ENCODE results near the gene IFITM10. TPM values are rescaled to one million over a fixed set of nuclear protein-coding genes. Genes with fewer than 3 reads are reported as not detected.

The IFITM10 gene
- total RNA-seq, 2 experiments from 2014 or later, result 0.21 TPM; not detected in 1

DNA sequence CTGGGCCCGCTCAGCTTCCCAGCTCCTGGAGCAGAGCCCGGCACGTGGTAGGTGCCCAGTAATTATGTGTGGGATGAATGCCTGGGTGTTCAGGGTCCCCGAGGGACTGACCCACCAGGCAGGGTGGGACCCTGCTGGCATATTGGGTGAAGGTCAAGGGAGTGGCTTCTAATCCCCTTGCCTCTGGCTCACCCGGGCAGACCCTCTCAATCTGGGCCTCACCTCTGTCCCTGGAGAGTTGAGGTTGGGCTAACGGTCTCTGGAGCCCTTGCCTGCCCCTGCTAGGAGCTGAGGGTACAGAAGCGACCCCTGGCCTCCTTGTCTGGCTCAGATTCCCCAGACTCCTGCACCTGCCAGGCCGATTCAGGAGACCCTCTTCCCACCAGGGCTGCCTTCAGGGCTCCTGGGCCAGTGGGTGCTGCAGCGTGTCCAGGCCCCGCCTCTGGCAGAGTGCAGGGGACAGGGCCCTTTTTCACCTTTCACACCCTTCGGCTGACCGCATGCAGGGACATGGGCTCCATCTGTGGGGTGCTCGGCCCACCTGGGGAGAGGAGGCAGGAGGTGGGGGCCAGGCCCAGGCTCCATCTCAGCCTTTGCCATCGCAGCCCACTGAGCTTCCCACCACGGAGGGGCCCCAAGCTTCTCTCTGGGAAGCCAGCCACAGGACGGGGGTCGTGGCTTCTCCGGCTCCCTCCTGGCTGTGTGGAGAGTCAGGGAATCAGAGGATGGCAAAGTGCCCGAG, 17.2 kb upstream of the IFITM10 start:
- ChIA-PET POLR2A (no interaction called here), CTCF (interaction anchor here (0.6 to 1.5 kb wide), 2 partner anchors 73 to 1663 kb away, joined by 4 to 6 read pairs; no protein-coding TSS in a partner anchor)

GRCh38 chr11:1766719-1767398, 16.5 kb upstream of the IFITM10 start:
- Mint-ChIP-seq H3K9me3 (ENCODE audit: low read depth) (no peaks in the 10 kb centered on the region), H3K4me1 (peaks cover 16% of the 10 kb centered on the region), H3K27me3 (no peaks in the 10 kb centered on the region), H3K36me3 (ENCODE audit: low read depth) (no peaks in the 10 kb centered on the region), H3K27ac (no peak overlapping the region), H3K4me3 (no peak overlapping the region)
- ATAC-seq, result no peak
- intact Hi-C loops (cut with DNase I, micrococcal nuclease), result loop anchor here in 1 of 2 experiments (10.0 kb wide), 1 partner anchor 922 kb away; the partner anchor contains the start of genes POLR2L and TSPAN4
- DNase-seq, result no peak
- CTCF ChIA-PET, result interaction anchor here (1.5 kb wide), 1 partner anchor 73 kb away, joined by 6 read pairs; no protein-coding TSS in a partner anchor
- POLR2A ChIA-PET, result no interaction called here

More for the DNA sequence above, 17.2 kb upstream of the IFITM10 start:
- Mint-ChIP-seq H3K9me3 (ENCODE audit: low read depth) (no peaks in the 10 kb centered on the region), H3K4me3 (no peak overlapping the region), H3K36me3 (ENCODE audit: low read depth) (no peaks in the 10 kb centered on the region), H3K27ac (no peak overlapping the region), H3K4me1 (peaks cover 16% of the 10 kb centered on the region), H3K27me3 (no peaks in the 10 kb centered on the region)
- DNase-seq (no peak), ATAC-seq (no peak)
- intact Hi-C loops (cut with DNase I, micrococcal nuclease), result loop anchor here in 1 of 2 experiments (10.0 kb wide), 1 partner anchor 923 kb away; the partner anchor contains the start of genes POLR2L and TSPAN4

- intact Hi-C loops (cut with DNase I, micrococcal nuclease), result loop anchor here in 1 of 2 experiments (10.0 kb wide), 1 partner anchor 921 kb away; the partner anchor contains the start of genes POLR2L and TSPAN4
- DNase-seq (peak; percentile 41), ATAC-seq (no peak)
- Mint-ChIP-seq H3K4me1 (peaks cover 20% of the 10 kb centered on the region), H3K9me3 (ENCODE audit: low read depth) (no peaks in the 10 kb centered on the region), H3K4me3 (no peak overlapping the region), H3K27ac (no peak overlapping the region), H3K36me3 (ENCODE audit: low read depth) (no peaks in the 10 kb centered on the region), H3K27me3 (no peaks in the 10 kb centered on the region)
- POLR2A ChIA-PET, result interaction anchor here (0.7 kb wide), 1 partner anchor 115 kb away, joined by 4 read pairs; no protein-coding TSS in a partner anchor
- CTCF ChIA-PET, result interaction anchor here (1.2 to 1.5 kb wide), 2 partner anchors 72 kb away, joined by 3 to 6 read pairs; no protein-coding TSS in a partner anchor
Observed at GRCh38 chr11:1765871-1766718, 15.7 kb upstream of the IFITM10 start.

GRCh38 chr11:1763796-1764661, 13.6 kb upstream of the IFITM10 start, which contains the start of gene CTSD:
TSS of gene CTSD (minus strand) at chr11:1763927. CDS start at chr11:1763859, 68 bp downstream.
- peak within 1 kb of the TSS; percentile 58 for H3K27ac Mint-ChIP-seq
- intact Hi-C loops (cut with DNase I, micrococcal nuclease), result loop anchor here in 1 of 2 experiments (1.0 to 10.0 kb wide), 6 partner anchors 8 to 919 kb away; partner anchors contain the start of genes DUSP8, LSP1, POLR2L and TSPAN4
- H3K36me3 Mint-ChIP-seq (ENCODE audit: low read depth), result no peaks in the 10 kb centered on the region
- CTCF ChIA-PET, result interaction anchor here (0.5 to 1.0 kb wide), 4 partner anchors 9 to 206 kb away, joined by 3 to 4 read pairs (median 4); no protein-coding TSS in a partner anchor
- peaks cover 35% of the 10 kb centered on the region for H3K4me1 Mint-ChIP-seq
- DNase-seq (peak; percentile 94), ATAC-seq (peak; percentile 91)
- H3K9me3 Mint-ChIP-seq (ENCODE audit: low read depth), result no peaks in the 10 kb centered on the region
- POLR2A ChIA-PET, result no interaction called here
- no peaks in the 10 kb centered on the region for H3K27me3 Mint-ChIP-seq
- peak within 1 kb of the TSS; percentile 83 for H3K4me3 Mint-ChIP-seq

- peaks cover 40% of the 10 kb centered on the region for H3K4me1 Mint-ChIP-seq
- CTCF ChIA-PET, result interaction anchor here (0.9 to 1.0 kb wide), 2 partner anchors 69 to 70 kb away, joined by 3 read pairs; no protein-coding TSS in a partner anchor
- no peaks in the 10 kb centered on the region for H3K36me3 Mint-ChIP-seq (ENCODE audit: low read depth)
- POLR2A ChIA-PET, result no interaction called here
- H3K9me3 Mint-ChIP-seq (ENCODE audit: low read depth), result no peaks in the 10 kb centered on the region
- no peaks in the 10 kb centered on the region for H3K27me3 Mint-ChIP-seq
- no peak overlapping the region for H3K27ac Mint-ChIP-seq
- ATAC-seq (peak; percentile 43), DNase-seq (no peak)
- intact Hi-C loops (cut with DNase I, micrococcal nuclease), result loop anchor here in 1 of 2 experiments (5.0 to 10.0 kb wide), 3 partner anchors 501 to 919 kb away; partner anchors contain the start of genes POLR2L, TSPAN4 and TSSC4
- H3K4me3 Mint-ChIP-seq, result peak overlapping the region; percentile 59
Observed at GRCh38 chr11:1763336-1763795, 13.0 kb upstream of the IFITM10 start.

- DNase-seq, result no peak
- Mint-ChIP-seq H3K27ac (no peak overlapping the region), H3K4me3 (peak overlapping the region; percentile 59), H3K36me3 (ENCODE audit: low read depth) (no peaks in the 10 kb centered on the region), H3K27me3 (no peaks in the 10 kb centered on the region), H3K9me3 (ENCODE audit: low read depth) (no peaks in the 10 kb centered on the region), H3K4me1 (peaks cover 43% of the 10 kb centered on the region)
- no peak for ATAC-seq
- ChIA-PET CTCF (interaction anchor here (0.6 to 0.9 kb wide), 3 partner anchors 30 to 110 kb away, joined by 4 to 7 read pairs (median 4); no protein-coding TSS in a partner anchor), POLR2A (interaction anchor here (1.0 kb wide), 1 partner anchor 10 kb away, joined by 3 read pairs; no protein-coding TSS in a partner anchor)
- intact Hi-C loops (cut with DNase I, micrococcal nuclease), result loop anchor here in 1 of 2 experiments (5.0 to 10.0 kb wide), 3 partner anchors 500 to 918 kb away; partner anchors contain the start of genes POLR2L, TSPAN4 and TSSC4
Observed at GRCh38 chr11:1762537-1763302, 12.3 kb upstream of the IFITM10 start.

GRCh38 chr11:1761857-1762536, 11.6 kb upstream of the IFITM10 start:
- DNase-seq (no peak), ATAC-seq (no peak)
- peaks cover 3% of the 10 kb centered on the region for H3K36me3 Mint-ChIP-seq (ENCODE audit: low read depth)
- no peak overlapping the region for H3K27ac Mint-ChIP-seq
- ChIA-PET CTCF (interaction anchor here (0.6 to 0.9 kb wide), 3 partner anchors 31 to 110 kb away, joined by 4 to 7 read pairs (median 4); no protein-coding TSS in a partner anchor), POLR2A (interaction anchor here (1.0 kb wide), 1 partner anchor 10 kb away, joined by 3 read pairs; no protein-coding TSS in a partner anchor)
- no peaks in the 10 kb centered on the region for H3K27me3 Mint-ChIP-seq
- intact Hi-C loops (cut with DNase I, micrococcal nuclease), result loop anchor here in 1 of 2 experiments (5.0 to 10.0 kb wide), 3 partner anchors 500 to 917 kb away; partner anchors contain the start of genes POLR2L, TSPAN4 and TSSC4
- H3K4me3 Mint-ChIP-seq, result peak overlapping the region; percentile 59
- H3K9me3 Mint-ChIP-seq (ENCODE audit: low read depth), result no peaks in the 10 kb centered on the region
- peaks cover 50% of the 10 kb centered on the region for H3K4me1 Mint-ChIP-seq

GRCh38 chr11:1761110-1761856, 10.9 kb upstream of the IFITM10 start:
- intact Hi-C loops (cut with DNase I, micrococcal nuclease), result loop anchor here in 1 of 2 experiments (5.0 to 10.0 kb wide), 3 partner anchors 499 to 916 kb away; partner anchors contain the start of genes POLR2L, TSPAN4 and TSSC4
- POLR2A ChIA-PET, result no interaction called here
- Mint-ChIP-seq H3K27me3 (no peaks in the 10 kb centered on the region), H3K4me3 (no peak overlapping the region), H3K9me3 (ENCODE audit: low read depth) (no peaks in the 10 kb centered on the region), H3K27ac (no peak overlapping the region), H3K36me3 (ENCODE audit: low read depth) (peaks cover 3% of the 10 kb centered on the region), H3K4me1 (peaks cover 56% of the 10 kb centered on the region)
- ATAC-seq, result no peak
- CTCF ChIA-PET, result no interaction called here
- no peak for DNase-seq

Measured in activated CD4-positive, alpha-beta T cell treated with anti-CD3 and anti-CD28 coated beads for 36 hours (primary cell).